Measurements from ENCODE around the gene RBBP7.
"Not testable (repeated sequence)": the region's sequence is repeated elsewhere in the genome, so short reads cannot be mapped to it uniquely, and the experiment has no call there.

RBBP7 gene

DNA sequence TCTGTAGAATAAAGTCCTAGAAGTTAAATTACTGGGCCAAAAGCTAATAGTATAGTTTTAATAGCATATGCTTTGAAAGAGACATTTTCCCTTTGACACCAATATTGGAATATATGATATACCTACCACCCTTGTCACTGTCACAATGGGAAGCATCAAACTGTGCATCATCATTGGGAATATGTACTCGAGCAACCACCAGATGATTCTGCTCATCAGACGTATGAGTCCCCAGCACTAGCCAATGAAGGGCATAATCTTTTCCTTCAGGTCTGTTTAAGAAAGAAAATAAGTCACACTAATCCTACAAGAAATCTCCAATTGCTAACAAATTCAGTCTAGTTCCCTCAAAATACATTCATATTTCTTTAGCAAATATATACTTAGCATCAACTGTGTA lies 7.3 kb downstream of the RBBP7 start:
- DNase-seq, result no peak

- no peak for DNase-seq
These were observed 13.4 kb downstream of the RBBP7 start for GRCh38 chrX:16856744-16857143.

- DNase-seq, result not testable (repeated sequence)
These were observed 14.1 kb downstream of the RBBP7 start for GRCh38 chrX:16856076-16856404.

DNA sequence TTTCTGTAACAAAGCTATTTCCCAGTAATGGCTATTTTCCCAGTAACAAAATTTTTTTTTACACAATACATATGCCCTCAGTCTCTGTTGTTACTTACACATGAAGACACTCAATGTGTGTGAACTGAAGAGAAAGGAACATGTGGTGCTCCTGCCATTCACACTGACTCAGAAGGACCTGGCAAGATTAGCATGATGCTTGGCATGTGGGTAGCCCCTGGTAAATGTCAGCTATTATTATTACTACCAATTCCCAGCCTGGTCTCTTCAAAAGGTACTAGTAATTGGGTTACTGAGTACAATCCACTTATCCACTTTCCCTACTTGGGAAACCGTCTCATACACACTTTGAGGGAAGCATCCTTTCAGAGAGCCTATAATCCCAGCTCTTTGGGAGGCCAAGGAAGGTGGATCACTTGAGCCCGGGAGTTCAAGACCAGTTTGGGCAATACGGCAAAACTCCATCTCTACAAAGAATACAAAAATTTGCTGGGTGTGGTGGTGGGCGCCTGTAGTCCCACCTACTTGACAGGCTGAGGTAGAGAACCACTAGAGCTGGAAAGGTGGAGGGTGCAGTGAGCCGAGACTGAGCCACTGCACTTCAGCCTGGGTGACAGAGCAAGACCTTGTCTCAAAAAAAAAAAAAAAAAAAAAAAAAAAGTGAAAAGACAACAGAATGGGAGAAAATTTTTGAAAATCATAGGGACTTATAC lies 14.6 kb downstream of the RBBP7 start:
- DNase-seq, result no peak

DNA sequence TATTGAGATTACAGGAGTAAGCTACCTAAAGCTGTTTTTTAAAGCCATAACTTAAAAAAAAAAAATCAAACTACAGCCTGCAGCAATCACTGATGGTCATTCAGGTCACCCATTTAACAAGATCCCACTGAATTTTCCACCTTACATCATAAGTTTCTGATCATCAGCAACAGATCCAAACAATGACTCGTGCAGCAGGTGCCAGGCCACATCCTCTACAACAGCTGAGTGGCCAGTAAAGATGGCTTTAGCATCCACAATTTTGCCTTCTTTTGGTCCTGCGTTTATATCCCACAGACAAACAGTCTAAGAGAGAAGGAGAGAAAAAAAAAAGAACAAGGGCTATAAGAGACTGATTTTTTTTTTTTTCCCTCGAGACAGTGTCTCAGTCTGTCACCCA lies 16.6 kb downstream of the RBBP7 start:
- no peak for DNase-seq

- no peak for DNase-seq
These were observed 17.5 kb downstream of the RBBP7 start for GRCh38 chrX:16852617-16853179.

- no peak for DNase-seq
These were observed 18.3 kb downstream of the RBBP7 start for GRCh38 chrX:16851827-16852226.

DNA sequence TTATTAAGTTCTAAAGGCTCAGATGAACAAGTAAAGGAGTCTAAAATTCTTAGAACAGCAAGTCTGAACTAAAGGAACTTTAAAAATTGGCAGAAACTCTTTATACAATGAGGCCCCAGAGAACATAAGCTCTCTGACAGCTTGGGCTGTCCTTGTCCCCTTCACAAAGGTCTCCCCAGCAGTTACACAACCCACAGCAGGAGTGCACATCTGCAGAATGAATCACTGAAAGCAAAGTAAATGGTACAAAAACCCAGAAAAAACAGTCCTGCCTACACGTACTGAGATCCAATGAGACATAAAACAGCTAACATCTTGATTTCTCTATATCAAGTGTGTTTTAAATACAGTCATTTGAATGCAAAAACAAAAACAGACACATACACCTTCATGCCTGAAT lies 18.7 kb downstream of the RBBP7 start:
- DNase-seq, result no peak

GRCh38 chrX:16848541-16848940 lies 21.6 kb downstream of the RBBP7 start:
- no peak for DNase-seq

DNA sequence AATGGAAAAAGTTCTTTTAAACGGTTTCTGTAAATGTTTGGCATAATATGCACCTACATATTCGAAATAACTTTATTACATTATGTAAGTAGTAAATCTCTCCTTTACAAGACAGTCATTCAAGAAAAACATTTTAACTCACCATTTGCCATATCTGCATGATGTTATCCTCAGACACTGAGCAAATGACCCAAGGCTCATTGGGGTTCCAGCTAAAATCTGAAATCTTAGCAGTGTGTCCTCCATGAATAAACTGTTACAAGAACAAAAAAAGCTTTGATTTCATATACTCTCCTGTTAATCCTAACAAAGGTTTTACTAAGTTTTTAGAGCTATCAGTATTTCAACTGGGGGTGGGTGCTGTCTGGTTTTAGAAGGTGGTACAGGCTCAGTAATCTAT lies 24.5 kb downstream of the RBBP7 start:
- no peak for DNase-seq

DNA sequence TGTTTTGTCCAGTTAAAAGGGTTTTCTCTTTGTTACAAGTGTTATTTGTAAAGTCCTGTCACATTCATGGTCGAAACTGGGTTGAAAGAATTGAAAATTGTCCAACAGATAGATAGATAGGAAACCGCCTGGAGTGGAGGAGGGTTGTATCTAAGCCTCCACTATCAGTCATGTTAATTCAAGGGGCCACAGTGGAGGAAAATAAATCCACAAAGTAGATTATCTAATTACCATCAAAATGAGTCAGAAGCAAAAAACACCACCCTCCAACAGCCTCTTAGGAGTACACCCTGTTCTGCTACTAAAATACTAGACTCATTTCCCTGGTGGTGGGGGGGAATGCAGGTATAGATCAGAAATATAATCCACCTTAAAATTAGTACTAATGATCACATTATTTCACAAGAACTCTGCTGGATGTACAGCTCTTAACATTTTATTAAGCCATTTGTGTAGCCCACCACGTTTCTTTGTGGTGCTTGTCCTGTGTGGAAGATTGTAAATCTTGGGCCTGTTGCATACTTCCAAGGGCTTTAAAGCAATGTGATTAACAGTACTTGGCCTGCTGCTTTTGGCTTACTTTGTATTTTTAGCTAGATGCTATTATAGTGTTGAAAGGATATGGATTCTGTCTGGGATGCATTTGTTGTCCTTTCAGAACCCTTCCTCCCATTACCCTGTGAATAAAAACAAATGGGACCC lies 26.8 kb downstream of the RBBP7 start:
- no peak for DNase-seq

DNA sequence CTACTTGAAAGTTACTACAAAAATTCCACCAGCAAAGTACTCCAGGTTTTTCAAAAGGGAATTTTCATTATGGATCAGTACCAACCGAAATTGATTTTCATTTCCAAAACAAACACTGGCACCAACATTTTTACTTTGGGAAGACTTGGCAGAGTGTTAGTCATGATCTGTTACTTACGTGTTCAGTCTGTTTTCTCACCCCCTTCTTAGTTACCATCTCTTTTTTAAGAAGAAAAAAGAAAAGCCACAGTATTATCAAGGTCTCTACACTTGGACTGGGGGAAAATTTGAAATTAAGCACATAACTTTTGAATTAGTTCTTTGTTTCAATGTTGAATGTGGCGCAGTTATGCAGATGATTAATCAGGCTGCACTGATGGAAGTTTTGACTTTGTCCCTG lies 27.5 kb downstream of the RBBP7 start:
- DNase-seq, result no peak

DNA sequence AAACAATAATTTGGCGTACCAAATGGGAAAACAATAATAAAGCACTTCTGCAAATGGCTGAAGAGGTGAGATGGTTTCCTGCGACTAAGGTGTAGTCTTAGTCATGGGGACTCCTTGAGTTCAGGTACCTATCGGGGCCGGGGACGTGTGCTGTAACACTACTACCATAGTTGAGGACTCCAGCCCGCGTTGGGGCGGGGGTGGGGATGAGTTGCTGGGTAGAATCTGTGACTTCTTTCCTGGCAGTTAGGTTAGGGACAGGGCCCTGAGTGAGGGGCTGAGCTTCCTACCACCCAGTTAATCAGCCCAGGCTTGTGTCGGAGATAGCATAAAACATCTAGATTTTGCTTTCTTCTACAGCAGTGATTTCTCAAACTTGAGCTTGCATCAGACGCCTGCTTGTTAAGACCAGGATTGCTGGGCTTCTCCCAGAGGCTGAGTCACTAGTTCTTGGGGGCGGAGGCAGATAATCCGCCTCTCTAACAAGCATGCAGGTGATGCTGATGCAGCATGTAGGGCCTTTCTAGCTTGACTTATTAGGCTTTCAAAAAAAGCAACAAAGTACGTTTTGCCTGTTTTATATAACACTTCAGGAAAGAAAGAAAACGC lies 30.2 kb downstream of the RBBP7 start:
- no peak for DNase-seq

DNA sequence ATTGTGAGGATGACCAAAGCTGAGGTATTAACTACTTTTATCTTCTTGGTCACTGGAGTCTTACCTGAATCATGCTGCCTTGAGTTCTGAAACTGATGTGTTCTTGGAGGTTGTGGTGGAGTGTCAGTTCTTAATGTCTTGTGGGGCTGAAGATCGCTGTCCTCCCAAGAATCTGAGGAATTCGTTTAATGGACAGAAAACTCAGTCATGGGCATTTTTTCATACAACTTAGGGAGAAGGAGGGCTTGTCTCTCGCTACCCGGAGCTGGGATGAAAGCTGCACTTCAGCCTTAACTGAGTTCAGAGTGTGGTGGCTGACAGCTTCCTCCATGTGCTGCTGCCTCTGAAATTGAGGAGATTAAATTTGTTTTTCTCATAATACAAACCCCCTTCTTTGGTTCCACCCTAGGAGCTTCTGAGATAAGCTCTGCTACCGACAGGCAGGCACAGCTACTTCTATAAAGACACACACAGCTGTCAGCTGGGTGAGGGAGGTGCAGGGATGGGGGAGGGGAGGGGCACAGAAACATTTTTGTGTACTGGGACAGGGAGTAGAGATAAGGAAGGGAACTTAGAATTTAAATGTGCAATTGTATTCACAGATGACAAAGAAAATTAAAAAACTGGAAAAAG lies 30.8 kb downstream of the RBBP7 start:
- no peak for DNase-seq

GRCh38 chrX:16838202-16839066 lies 31.7 kb downstream of the RBBP7 start:
- no peak for DNase-seq

DNA sequence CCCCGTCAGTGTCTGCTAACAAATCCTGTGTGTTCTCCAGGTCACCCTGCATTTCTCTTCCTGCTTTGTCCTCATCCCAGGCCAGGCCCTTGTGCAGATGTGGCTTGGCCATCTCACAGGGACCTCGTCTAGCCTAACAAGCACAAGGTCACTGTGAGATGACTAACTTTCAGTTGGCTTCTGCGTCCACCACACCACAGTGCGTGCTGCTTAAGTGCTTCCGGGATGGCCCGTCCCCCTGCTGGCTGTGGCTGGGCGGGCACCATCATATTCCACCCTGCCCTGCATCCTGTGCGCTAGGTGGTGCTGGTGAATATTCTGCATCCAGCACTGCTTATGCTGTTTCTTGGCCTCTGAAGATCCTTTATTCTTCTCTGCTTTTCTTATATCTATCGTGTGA lies 33.8 kb downstream of the RBBP7 start:
- no peak for DNase-seq

DNA sequence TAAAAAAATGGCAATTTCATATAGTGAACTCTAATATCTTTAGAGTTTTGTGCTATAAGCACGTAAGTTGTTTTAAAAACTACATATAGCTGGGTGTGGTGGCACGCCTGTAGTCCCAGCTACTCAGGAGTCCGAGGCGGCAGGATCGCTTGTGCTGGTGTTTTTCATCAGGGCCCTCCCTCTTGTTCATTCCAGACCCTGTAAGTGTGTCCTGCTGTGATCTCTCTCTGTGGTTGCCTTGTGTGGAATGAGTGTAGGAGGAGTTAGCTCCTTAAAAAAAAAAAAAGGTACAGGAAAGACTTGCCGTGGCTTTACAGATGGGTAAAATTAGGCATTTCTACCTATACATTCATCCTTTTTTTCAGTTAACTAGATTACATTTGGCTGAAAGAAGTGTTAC lies 35.4 kb downstream of the RBBP7 start:
- no peak for DNase-seq

DNA sequence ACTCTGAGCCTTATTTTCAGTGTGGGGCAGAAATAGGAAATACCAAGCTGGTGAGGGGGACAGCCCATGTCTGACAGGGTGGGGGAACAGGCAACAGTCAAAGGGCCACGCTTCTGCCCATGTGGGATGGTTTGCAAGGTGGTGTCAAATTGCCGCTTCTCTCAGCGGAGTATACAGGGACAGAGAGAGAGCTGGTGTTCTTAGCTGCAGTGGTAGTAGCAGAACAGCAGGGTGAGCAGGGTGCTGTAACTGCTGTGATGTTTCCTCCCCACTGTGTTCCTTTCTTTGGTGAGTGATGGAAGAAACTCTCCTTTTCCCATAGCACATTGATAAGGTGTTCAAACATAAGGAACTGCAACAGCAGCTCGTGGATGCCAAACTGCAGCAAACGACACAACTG lies 37.9 kb downstream of the RBBP7 start:
- DNase-seq, result no peak

DNA sequence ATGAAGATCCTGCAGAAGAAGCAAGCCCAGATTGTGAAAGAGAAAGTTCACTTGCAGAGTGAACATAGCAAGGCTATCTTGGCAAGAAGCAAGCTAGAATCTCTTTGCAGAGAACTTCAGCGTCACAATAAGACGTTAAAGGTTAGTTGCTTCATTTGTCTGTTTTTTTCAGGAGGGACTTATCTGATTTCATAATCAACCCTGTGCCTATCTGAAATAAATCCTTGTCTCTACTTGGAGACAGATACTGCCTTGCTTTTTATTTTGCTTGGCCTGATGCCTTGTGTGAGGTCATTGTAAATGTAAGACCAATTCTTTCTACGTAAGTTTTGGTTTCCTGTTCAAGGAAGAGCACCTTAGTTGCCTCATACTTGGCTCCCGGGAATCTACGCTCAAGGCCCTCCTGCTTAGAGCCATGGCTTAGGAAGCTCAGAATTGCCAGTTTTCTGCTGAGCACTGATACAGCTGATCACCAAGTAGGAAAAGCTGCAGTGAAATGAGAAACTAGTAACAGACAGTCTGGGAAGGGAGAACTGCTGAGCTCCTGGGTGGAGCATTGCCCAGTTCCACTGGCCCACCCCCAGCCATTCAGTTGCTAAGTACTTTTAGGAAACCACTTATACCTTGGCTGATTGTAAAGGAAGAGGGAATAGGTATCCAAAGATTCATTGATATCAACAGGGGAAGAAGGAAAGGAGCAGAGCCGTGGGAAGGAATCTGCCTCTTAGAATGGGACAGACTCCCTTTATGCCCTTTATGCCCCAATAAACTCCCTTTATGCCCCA lies 41.8 kb downstream of the RBBP7 start:
- DNase-seq, result no peak

DNA sequence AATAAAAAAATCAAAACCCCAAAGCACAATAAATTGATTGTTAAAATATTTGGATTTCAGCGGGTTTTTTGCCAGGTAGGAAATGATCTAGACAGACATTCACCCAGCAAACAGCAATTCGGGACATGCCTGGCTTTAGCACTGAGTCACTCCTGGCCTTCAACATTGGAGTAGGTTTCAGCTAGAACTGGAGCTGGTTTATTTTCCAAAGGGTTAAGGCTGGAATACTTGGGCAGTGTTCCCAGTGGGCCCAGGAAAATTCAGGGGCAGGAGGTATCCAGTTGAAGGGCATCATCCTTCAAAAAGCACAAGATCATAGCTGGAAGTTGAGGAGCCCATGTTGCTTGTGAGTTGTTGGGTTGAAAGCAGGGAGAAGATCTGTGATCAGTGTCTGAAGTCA lies 42.9 kb downstream of the RBBP7 start:
- DNase-seq, result no peak

- DNase-seq, result no peak
These were observed 44.0 kb downstream of the RBBP7 start for GRCh38 chrX:16826207-16826606.
